Ectodermal cell (in vitro differentiated cells): ENCODE measurements around the gene AKAP14. TPM values are rescaled to one million over a fixed set of nuclear protein-coding genes. Genes with fewer than 3 reads are reported as not detected.

Source experiments
- H3K27ac ChIP-seq: 2 replicates; pipeline ENCODE4 v1.7.0; 2013; ENCODE audit warnings: mild to moderate bottlenecking, low read depth, low read length; ENCODE audit not compliant: insufficient read depth, poor library complexity, severe bottlenecking
- H3K27me3 ChIP-seq: 2 replicates; pipeline ENCODE4 v1.7.0; 2013; ENCODE audit warnings: mild to moderate bottlenecking, low read length; ENCODE audit not compliant: insufficient read depth, control insufficient read depth, poor library complexity, severe bottlenecking
- H3K36me3 ChIP-seq: one replicate; pipeline ENCODE4 v1.7.0; 2013; ENCODE audit warnings: low read length; ENCODE audit not compliant: control insufficient read depth, insufficient read depth
- H3K4me1 ChIP-seq: one replicate; pipeline ENCODE4 v1.7.0; 2013; ENCODE audit warnings: low read length; ENCODE audit not compliant: control insufficient read depth, insufficient read depth
- H3K4me3 ChIP-seq: 2 replicates; pipeline ENCODE4 v1.7.0; 2013; ENCODE audit warnings: low read depth, low read length, control low read depth; ENCODE audit not compliant: insufficient read depth
- H3K9me3 ChIP-seq: 2 replicates; pipeline ENCODE4 v1.7.0; 2013; ENCODE audit warnings: mild to moderate bottlenecking, low read length, moderate library complexity; ENCODE audit not compliant: control insufficient read depth
- WGBS, 2 experiments: methylation state at CpG; one replicate each; pipeline ENCODE4 v1.1.7; 2013; ENCODE audit warnings: missing lambda C conversion rate in 2 of 2; 5-methylcytosine and 5-hydroxymethylcytosine counted together
- polyA plus RNA-seq, 4 experiments: library from polyadenylated mRNA; stranded (reverse); fragments of 50-300 nt; gene quantifications; one replicate each; pipeline ENCODE4 v1.2.3, GENCODE V29; 2013

The AKAP14 gene
- polyA plus RNA-seq (2013, experiment 1 of 4): not detected
- 0.78 TPM for polyA plus RNA-seq (2013, experiment 2 of 4)
- 0.96 TPM for polyA plus RNA-seq (2013, experiment 3 of 4)
- polyA plus RNA-seq (2013, experiment 4 of 4): not detected

GRCh38 chrX:119895843-119896326, at the start of gene AKAP14:
AKAP14 (plus strand) TSS chrX:119895893; CDS start chrX:119903224, 7,331 bp downstream.
- Histone ChIP-seq H3K4me1 (no peaks in the 10 kb centered on the region), H3K27me3 (no peaks in the 10 kb centered on the region), H3K9me3 (no peaks in the 10 kb centered on the region), H3K4me3 (no peak within 1 kb of the TSS), H3K36me3 (no peaks in the 10 kb centered on the region), H3K27ac (no peak within 1 kb of the TSS)
- WGBS, 2 experiments: 66 to 67% methylated on average over 4 of the region's 4 CpGs

DNA sequence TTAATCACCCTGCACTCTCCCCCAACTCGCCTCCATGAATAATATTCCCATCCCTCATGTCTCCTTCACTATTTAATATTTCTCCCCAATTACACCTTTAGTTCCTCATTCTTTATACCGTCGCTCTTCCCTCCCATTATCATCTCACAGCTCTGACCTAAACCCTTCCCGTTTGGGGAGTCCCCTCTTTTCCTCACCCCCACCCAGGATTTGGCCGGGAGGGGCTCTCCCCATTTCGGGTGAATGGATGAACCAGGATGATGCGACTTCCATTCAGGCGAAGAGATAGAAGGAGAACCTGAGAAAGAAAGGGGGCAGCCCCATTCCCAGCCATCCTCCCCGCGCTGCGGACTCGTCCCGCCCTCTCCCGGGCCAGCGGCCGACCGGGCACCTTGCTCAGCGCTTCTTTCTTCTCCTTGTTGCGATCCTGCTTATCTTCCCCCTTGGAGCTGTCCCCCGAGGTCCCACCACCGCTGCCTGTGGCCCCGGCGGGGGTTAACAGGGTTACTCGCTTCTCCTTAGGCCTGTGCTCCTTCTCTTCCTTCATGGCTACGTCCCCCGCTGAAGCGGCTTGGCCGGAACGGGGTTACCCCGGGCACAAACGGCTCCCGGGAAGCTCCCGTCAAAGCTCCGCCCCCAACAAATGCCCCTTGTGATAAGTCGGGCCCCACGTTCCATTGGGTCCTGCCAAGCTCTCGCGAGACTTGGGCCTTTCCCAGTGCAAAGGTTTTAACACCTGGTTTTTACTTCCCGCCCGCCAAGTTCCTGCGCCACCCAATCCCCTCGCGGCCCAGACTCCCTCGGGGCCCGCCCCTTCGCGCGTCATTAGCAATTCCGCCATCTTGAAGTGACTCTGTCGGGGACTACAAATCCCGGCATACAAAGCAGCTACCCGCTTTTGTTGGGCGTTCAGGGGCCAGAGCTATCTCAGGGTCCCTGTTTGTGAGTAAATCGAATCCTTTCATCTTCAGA, 43.0 kb upstream of the AKAP14 start, which contains the start of gene UPF3B:
Gene UPF3B (minus strand): TSS at position 582 of the 972 bp plus-strand sequence. CDS start 35 bp downstream, at position 547.
- no peaks in the 10 kb centered on the region for H3K27me3 ChIP-seq
- no peaks in the 10 kb centered on the region for H3K4me1 ChIP-seq
- no peaks in the 10 kb centered on the region for H3K36me3 ChIP-seq
- H3K4me3 ChIP-seq: peak within 1 kb of the TSS; percentile 63
- no peaks in the 10 kb centered on the region for H3K9me3 ChIP-seq
- WGBS, 2 experiments: 0% methylated on average over 54 of the region's 54 CpGs
- H3K27ac ChIP-seq: peak within 1 kb of the TSS; percentile 76

- Histone ChIP-seq H3K4me1 (no peaks in the 10 kb centered on the region), H3K27ac (no peak overlapping the region), H3K36me3 (no peaks in the 10 kb centered on the region), H3K9me3 (no peaks in the 10 kb centered on the region), H3K4me3 (peak overlapping the region; percentile 21), H3K27me3 (no peaks in the 10 kb centered on the region)
- 50 to 60% methylated on average over 3 to 4 of the region's 10 CpGs for WGBS, 2 experiments
Observed at GRCh38 chrX:119853444-119853843, 42.2 kb upstream of the AKAP14 start.

DNA sequence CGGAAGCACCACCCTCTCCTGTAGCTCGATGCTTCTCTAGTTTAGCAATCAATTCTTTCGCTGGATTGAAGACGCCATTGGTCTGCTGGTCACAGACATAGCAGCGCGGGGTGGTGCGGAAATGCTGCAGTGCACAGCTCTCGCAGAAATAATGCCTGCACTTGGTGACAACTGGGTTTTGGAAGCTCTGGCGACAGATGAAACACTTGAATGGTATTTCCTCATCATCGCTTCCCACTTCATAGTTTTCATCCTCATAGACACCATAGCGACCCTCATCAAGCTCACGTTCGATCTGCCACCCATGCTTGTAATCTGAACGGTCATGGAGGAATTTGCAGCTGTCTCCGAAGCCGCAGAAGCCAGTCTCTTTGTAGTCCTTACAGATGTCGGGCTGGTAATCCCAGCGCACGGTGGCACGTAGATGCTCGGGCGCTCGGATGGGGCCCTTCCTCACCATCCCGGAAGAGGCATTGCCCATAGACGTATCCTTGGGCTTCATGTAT, 25.0 kb upstream of the AKAP14 start:
- no peaks in the 10 kb centered on the region for H3K27me3 ChIP-seq
- H3K4me1 ChIP-seq: no peaks in the 10 kb centered on the region
- no peak overlapping the region for H3K27ac ChIP-seq
- H3K9me3 ChIP-seq: no peaks in the 10 kb centered on the region
- no peaks in the 10 kb centered on the region for H3K36me3 ChIP-seq
- 1 to 2% methylated on average over 25 of the region's 25 CpGs for WGBS, 2 experiments
- H3K4me3 ChIP-seq: peak overlapping the region; percentile 71

GRCh38 chrX:119871245-119871598, 24.5 kb upstream of the AKAP14 start:
- Histone ChIP-seq H3K27ac (no peak overlapping the region), H3K4me1 (no peaks in the 10 kb centered on the region)
- 0 to 1% methylated on average over 26 of the region's 26 CpGs for WGBS, 2 experiments

DNA sequence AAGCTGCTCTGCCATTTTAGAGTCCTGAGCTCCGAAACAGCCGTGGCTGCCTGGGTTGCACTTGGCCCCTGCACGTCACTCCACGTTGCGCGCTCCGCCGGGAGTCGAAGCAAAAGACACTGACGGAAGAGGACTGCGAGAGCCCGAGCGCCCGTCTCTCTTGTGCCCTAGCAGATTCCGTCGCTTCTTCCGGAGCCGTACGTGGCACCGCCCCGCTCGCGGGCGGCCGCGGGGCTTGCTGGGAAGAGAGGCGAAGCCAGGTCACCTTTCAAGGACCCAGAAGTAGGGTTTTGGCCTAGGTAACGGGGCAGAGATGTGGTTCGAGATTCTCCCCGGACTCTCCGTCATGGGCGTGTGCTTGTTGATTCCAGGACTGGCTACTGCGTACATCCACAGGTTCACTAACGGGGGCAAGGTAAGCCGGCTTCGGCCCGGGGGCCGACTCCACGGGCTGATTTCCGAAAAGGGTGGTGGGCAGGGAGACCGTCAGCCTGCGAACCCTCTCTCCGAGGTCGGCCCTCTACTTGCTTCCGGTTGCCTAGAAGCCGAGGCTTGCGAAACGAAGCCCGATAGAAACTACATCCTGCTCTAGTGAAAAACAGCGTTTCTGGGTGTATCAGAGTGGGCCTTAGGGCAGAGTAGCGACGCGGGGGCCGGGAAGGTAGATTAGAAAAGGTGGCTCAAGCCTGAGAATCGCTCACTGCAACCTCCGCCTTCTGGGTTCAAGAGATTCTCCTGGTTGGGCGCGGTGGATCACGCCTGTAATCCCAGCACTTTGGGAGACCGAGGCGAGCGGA, 23.9 kb upstream of the AKAP14 start, which contains the start of the genes NDUFA1 and RNF113A:
Gene NDUFA1 (plus strand): TSS at position 234 of the 797 bp plus-strand sequence. CDS start 80 bp downstream, at position 314.
Gene RNF113A (minus strand): TSS at position 135 of the 797 bp plus-strand sequence. CDS start 120 bp downstream, at position 15.
- WGBS, 2 experiments: 0 to 1% methylated on average over 62 of the region's 62 CpGs
- Histone ChIP-seq H3K27ac (peak within 1 kb of the TSS; percentile 77), H3K9me3 (no peaks in the 10 kb centered on the region), H3K4me1 (no peaks in the 10 kb centered on the region), H3K4me3 (peak within 1 kb of the TSS; percentile 71), H3K36me3 (no peaks in the 10 kb centered on the region), H3K27me3 (no peaks in the 10 kb centered on the region)

More at GRCh38 chrX:119871245-119871598, 24.5 kb upstream of the AKAP14 start:
- peak overlapping the region; percentile 71 for H3K4me3 ChIP-seq
- H3K36me3 ChIP-seq: no peaks in the 10 kb centered on the region
- no peaks in the 10 kb centered on the region for H3K27me3 ChIP-seq
- H3K9me3 ChIP-seq: no peaks in the 10 kb centered on the region

GRCh38 chrX:119878740-119879139, 17.0 kb upstream of the AKAP14 start:
- no CpG with 5 or more reads among the region's 2 CpGs for WGBS, 2 experiments

GRCh38 chrX:119880076-119880475, 15.6 kb upstream of the AKAP14 start:
- Histone ChIP-seq H3K36me3 (no peaks in the 10 kb centered on the region), H3K4me3 (no peak overlapping the region), H3K27me3 (no peaks in the 10 kb centered on the region), H3K9me3 (no peaks in the 10 kb centered on the region), H3K27ac (no peak overlapping the region), H3K4me1 (no peaks in the 10 kb centered on the region)
- WGBS, 2 experiments: 73 to 96% methylated on average over 2 to 4 of the region's 5 CpGs

More at GRCh38 chrX:119878740-119879139, 17.0 kb upstream of the AKAP14 start:
- Histone ChIP-seq H3K4me1 (no peaks in the 10 kb centered on the region), H3K9me3 (no peaks in the 10 kb centered on the region), H3K27ac (no peak overlapping the region), H3K27me3 (no peaks in the 10 kb centered on the region), H3K36me3 (no peaks in the 10 kb centered on the region), H3K4me3 (no peak overlapping the region)

- Histone ChIP-seq H3K36me3 (no peaks in the 10 kb centered on the region), H3K27ac (no peak overlapping the region), H3K9me3 (no peaks in the 10 kb centered on the region), H3K27me3 (no peaks in the 10 kb centered on the region), H3K4me3 (no peak overlapping the region), H3K4me1 (no peaks in the 10 kb centered on the region)
- 66 to 69% methylated on average over 11 of the region's 11 CpGs for WGBS, 2 experiments
Observed at GRCh38 chrX:119880552-119881437, 14.9 kb upstream of the AKAP14 start.
